ENCODE results near the gene SPRR2D. TPM values are rescaled to one million over a fixed set of nuclear protein-coding genes. Genes with fewer than 3 reads are reported as not detected.
"Not testable (repeated sequence)": the region's sequence is repeated elsewhere in the genome, so short reads cannot be mapped to it uniquely, and the experiment has no call there.

The SPRR2D gene
- total RNA-seq: not detected

- no peaks in the 10 kb centered on the region for H3K9me3 Mint-ChIP-seq
- no peak within 1 kb of the TSS for H3K4me3 Mint-ChIP-seq
- H3K27ac Mint-ChIP-seq: no peak within 1 kb of the TSS
- CTCF ChIA-PET: no interaction called here
- peaks cover 24% of the 10 kb centered on the region for H3K27me3 Mint-ChIP-seq
- no peak for DNase-seq
- no peaks in the 10 kb centered on the region for H3K36me3 Mint-ChIP-seq (ENCODE audit: low read depth)
- POLR2A ChIA-PET: no interaction called here
- H3K4me1 Mint-ChIP-seq: no peaks in the 10 kb centered on the region
Measured at GRCh38 chr1:153040950-153041631, at the start of gene SPRR2D. TSS of gene SPRR2D (minus strand) at chr1:153041120. CDS start at chr1:153040346, 774 bp downstream.

GRCh38 chr1:153087652-153088051 is 46.7 kb upstream of the SPRR2D start:
- ChIA-PET POLR2A (no interaction called here), CTCF (no interaction called here)
- H3K27me3 Mint-ChIP-seq: peaks cover 10% of the 10 kb centered on the region
- no peaks in the 10 kb centered on the region for H3K36me3 Mint-ChIP-seq (ENCODE audit: low read depth)
- no peak overlapping the region for H3K4me3 Mint-ChIP-seq
- H3K27ac Mint-ChIP-seq: no peak overlapping the region
- no peaks in the 10 kb centered on the region for H3K4me1 Mint-ChIP-seq
- DNase-seq: no peak
- H3K9me3 Mint-ChIP-seq: no peaks in the 10 kb centered on the region

GRCh38 chr1:153081736-153082135 is 40.8 kb upstream of the SPRR2D start:
- Mint-ChIP-seq H3K27me3 (peaks cover 11% of the 10 kb centered on the region), H3K9me3 (no peaks in the 10 kb centered on the region), H3K4me3 (no peak overlapping the region), H3K36me3 (ENCODE audit: low read depth) (no peaks in the 10 kb centered on the region), H3K4me1 (no peaks in the 10 kb centered on the region), H3K27ac (no peak overlapping the region)
- ChIA-PET POLR2A (no interaction called here), CTCF (no interaction called here)
- no peak for DNase-seq

GRCh38 chr1:153072806-153073726 is 32.1 kb upstream of the SPRR2D start:
- no peak for DNase-seq
- H3K4me1 Mint-ChIP-seq: no peaks in the 10 kb centered on the region
- H3K9me3 Mint-ChIP-seq: no peaks in the 10 kb centered on the region
- ChIA-PET CTCF (no interaction called here), POLR2A (no interaction called here)
- peaks cover 7% of the 10 kb centered on the region for H3K27me3 Mint-ChIP-seq
- no peaks in the 10 kb centered on the region for H3K36me3 Mint-ChIP-seq (ENCODE audit: low read depth)
- H3K4me3 Mint-ChIP-seq: no peak overlapping the region
- H3K27ac Mint-ChIP-seq: no peak overlapping the region

- ChIA-PET CTCF (no interaction called here), POLR2A (no interaction called here)
- H3K27ac Mint-ChIP-seq: no peak within 1 kb of the TSS
- peaks cover 15% of the 10 kb centered on the region for H3K27me3 Mint-ChIP-seq
- H3K9me3 Mint-ChIP-seq: no peaks in the 10 kb centered on the region
- no peak for DNase-seq
- no peaks in the 10 kb centered on the region for H3K36me3 Mint-ChIP-seq (ENCODE audit: low read depth)
- no peak within 1 kb of the TSS for H3K4me3 Mint-ChIP-seq
- H3K4me1 Mint-ChIP-seq: no peaks in the 10 kb centered on the region
Measured at GRCh38 chr1:153071511-153071910, 30.6 kb upstream of the SPRR2D start, which contains the start of gene SPRR2B. TSS of gene SPRR2B (minus strand) at chr1:153071611. CDS start at chr1:153070839, 772 bp downstream.

GRCh38 chr1:153070243-153070642 is 29.3 kb upstream of the SPRR2D start:
- Mint-ChIP-seq H3K4me1 (no peaks in the 10 kb centered on the region), H3K27me3 (peaks cover 19% of the 10 kb centered on the region), H3K4me3 (no peak overlapping the region), H3K36me3 (ENCODE audit: low read depth) (no peaks in the 10 kb centered on the region), H3K27ac (no peak overlapping the region), H3K9me3 (no peaks in the 10 kb centered on the region)
- CTCF ChIA-PET: interaction anchor here (0.5 kb wide), 1 partner anchor 266 kb away, joined by 5 read pairs; no protein-coding TSS in a partner anchor
- POLR2A ChIA-PET: no interaction called here
- DNase-seq: no peak

GRCh38 chr1:153058826-153059784 is 18.2 kb upstream of the SPRR2D start:
- Mint-ChIP-seq H3K4me3 (no peak overlapping the region), H3K27me3 (peaks cover 13% of the 10 kb centered on the region)
- CTCF ChIA-PET: interaction anchor here (0.5 to 0.6 kb wide), 2 partner anchors 26 to 58 kb away, joined by 3 read pairs; no protein-coding TSS in a partner anchor

GRCh38 chr1:153058154-153058553 is 17.2 kb upstream of the SPRR2D start:
- no peak overlapping the region for H3K4me3 Mint-ChIP-seq

More at GRCh38 chr1:153058826-153059784, 18.2 kb upstream of the SPRR2D start:
- POLR2A ChIA-PET: no interaction called here
- Mint-ChIP-seq H3K36me3 (ENCODE audit: low read depth) (no peaks in the 10 kb centered on the region), H3K27ac (no peak overlapping the region), H3K9me3 (no peaks in the 10 kb centered on the region), H3K4me1 (no peaks in the 10 kb centered on the region)
- DNase-seq: no peak

GRCh38 chr1:153057375-153057774 is 16.5 kb upstream of the SPRR2D start, which contains the start of gene SPRR2A:
TSS of gene SPRR2A (minus strand) at chr1:153057512. CDS start at chr1:153056735, 777 bp downstream.
- Mint-ChIP-seq H3K4me3 (no peak within 1 kb of the TSS), H3K36me3 (ENCODE audit: low read depth) (no peaks in the 10 kb centered on the region), H3K4me1 (no peaks in the 10 kb centered on the region), H3K27ac (no peak within 1 kb of the TSS), H3K27me3 (peaks cover 19% of the 10 kb centered on the region), H3K9me3 (no peaks in the 10 kb centered on the region)
- no peak for DNase-seq
- CTCF ChIA-PET: no interaction called here
- POLR2A ChIA-PET: no interaction called here

More at GRCh38 chr1:153058154-153058553, 17.2 kb upstream of the SPRR2D start:
- Mint-ChIP-seq H3K4me1 (no peaks in the 10 kb centered on the region), H3K27ac (no peak overlapping the region), H3K36me3 (ENCODE audit: low read depth) (no peaks in the 10 kb centered on the region), H3K27me3 (peaks cover 18% of the 10 kb centered on the region), H3K9me3 (no peaks in the 10 kb centered on the region)
- no peak for DNase-seq
- ChIA-PET CTCF (interaction anchor here (0.5 kb wide), 1 partner anchor 57 kb away, joined by 3 read pairs; no protein-coding TSS in a partner anchor), POLR2A (no interaction called here)

GRCh38 chr1:153056111-153056510 is 15.2 kb upstream of the SPRR2D start:
- H3K36me3 Mint-ChIP-seq (ENCODE audit: low read depth); H3K9me3 Mint-ChIP-seq; H3K4me1 Mint-ChIP-seq; CTCF ChIA-PET; POLR2A ChIA-PET; H3K4me3 Mint-ChIP-seq; DNase-seq; H3K27ac Mint-ChIP-seq: not testable (repeated sequence)
- peaks cover 28% of the 10 kb centered on the region for H3K27me3 Mint-ChIP-seq

- Mint-ChIP-seq H3K4me3 (no peak overlapping the region), H3K9me3 (no peaks in the 10 kb centered on the region), H3K36me3 (ENCODE audit: low read depth) (no peaks in the 10 kb centered on the region), H3K4me1 (no peaks in the 10 kb centered on the region), H3K27me3 (peaks cover 31% of the 10 kb centered on the region), H3K27ac (no peak overlapping the region)
- CTCF ChIA-PET: no interaction called here
- POLR2A ChIA-PET: no interaction called here
- DNase-seq: no peak
Measured at GRCh38 chr1:153049211-153049610, 8.3 kb upstream of the SPRR2D start.

GRCh38 chr1:153035211-153035610 is 5.7 kb downstream of the SPRR2D start:
- Mint-ChIP-seq H3K9me3 (no peaks in the 10 kb centered on the region), H3K27ac (no peak overlapping the region), H3K4me1 (no peaks in the 10 kb centered on the region), H3K27me3 (peaks cover 4% of the 10 kb centered on the region), H3K4me3 (no peak overlapping the region), H3K36me3 (ENCODE audit: low read depth) (no peaks in the 10 kb centered on the region)
- ChIA-PET CTCF (no interaction called here), POLR2A (no interaction called here)
- DNase-seq: no peak

Measured in activated CD4-positive, alpha-beta memory T cell treated with anti-CD3 and anti-CD28 coated beads, Interleukin-2, amount 10 ng/mL, durations not matched to agents 7 days and 5 days (primary cell).